ENCODE data around the gene RBL2. TPM values are rescaled to one million over a fixed set of nuclear protein-coding genes. Genes with fewer than 3 reads are reported as not detected.

The RBL2 gene
- total RNA-seq, 1 experiment from 2014 or later = 14.2 TPM

DNA sequence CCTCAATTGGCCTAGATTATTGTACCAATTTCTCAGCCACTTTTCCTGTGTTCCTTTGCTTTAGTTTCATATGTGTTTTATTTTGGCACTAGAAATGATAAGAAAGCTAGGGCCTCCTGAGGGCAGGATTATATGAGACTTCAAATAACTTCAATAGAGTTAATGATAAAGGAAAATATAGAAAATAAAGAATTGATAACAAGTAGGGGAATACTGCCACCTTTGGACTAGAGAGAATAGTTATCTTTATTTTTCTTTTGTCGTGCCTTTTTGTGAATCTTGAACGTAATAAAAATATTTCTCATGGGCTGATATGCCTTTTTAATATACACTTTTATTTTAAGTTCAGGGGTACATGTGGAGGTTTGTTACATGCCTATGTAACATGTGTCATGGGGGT lies 29.3 kb upstream of the RBL2 start:
- ChIA-PET POLR2A (ENCODE audit: unreplicated experiment) (no interaction called here), CTCF (no interaction called here)
- Histone ChIP-seq H3K36me3 (ENCODE audit: low read depth, low read length) (no peaks in the 10 kb centered on the region), H3K9me3 (ENCODE audit: low read length) (no peaks in the 10 kb centered on the region), H3F3A (ENCODE audit: low read length, unreplicated experiment) (no peaks in the 10 kb centered on the region), H3K4me2 (ENCODE audit: low read length) (no peak overlapping the region), H2AFZ (ENCODE audit: low read length) (no peak overlapping the region), H3K9me2 (replicated peaks; ENCODE audit: low read length) (no peaks in the 10 kb centered on the region), H4K20me1 (ENCODE audit: low read length) (no peaks in the 10 kb centered on the region), H3K27ac (ENCODE audit: low read length) (no peak overlapping the region), H3K79me2 (ENCODE audit: low read length) (no peaks in the 10 kb centered on the region), H3K4me1 (ENCODE audit: insufficient read depth, low read length) (no peaks in the 10 kb centered on the region), H3K9ac (ENCODE audit: low read length) (no peak overlapping the region), H3K27me3 (ENCODE audit: low read length) (no peaks in the 10 kb centered on the region), H3K4me3 (ENCODE audit: low read length) (no peak overlapping the region)
- peak; percentile 10 for DNase-seq
- BruUV-seq (replicated peaks) = no TSS peak
- no peak for TF ChIP-seq EZH2 (IDR thresholded peaks at IDR 0.05; ENCODE audit: low read length, unreplicated experiment)
- TF ChIP-seq, protein P1, sequence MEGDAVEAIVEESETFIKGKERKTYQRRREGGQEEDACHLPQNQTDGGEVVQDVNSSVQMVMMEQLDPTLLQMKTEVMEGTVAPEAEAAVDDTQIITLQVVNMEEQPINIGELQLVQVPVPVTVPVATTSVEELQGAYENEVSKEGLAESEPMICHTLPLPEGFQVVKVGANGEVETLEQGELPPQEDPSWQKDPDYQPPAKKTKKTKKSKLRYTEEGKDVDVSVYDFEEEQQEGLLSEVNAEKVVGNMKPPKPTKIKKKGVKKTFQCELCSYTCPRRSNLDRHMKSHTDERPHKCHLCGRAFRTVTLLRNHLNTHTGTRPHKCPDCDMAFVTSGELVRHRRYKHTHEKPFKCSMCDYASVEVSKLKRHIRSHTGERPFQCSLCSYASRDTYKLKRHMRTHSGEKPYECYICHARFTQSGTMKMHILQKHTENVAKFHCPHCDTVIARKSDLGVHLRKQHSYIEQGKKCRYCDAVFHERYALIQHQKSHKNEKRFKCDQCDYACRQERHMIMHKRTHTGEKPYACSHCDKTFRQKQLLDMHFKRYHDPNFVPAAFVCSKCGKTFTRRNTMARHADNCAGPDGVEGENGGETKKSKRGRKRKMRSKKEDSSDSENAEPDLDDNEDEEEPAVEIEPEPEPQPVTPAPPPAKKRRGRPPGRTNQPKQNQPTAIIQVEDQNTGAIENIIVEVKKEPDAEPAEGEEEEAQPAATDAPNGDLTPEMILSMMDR (conservative IDR thresholded peaks at IDR 0.05; ENCODE audit: low read depth, low read length) = peak; percentile 48; the same call in 1 of the 2 replicates
- TF ChIP-seq EZH2phosphoT487 (IDR thresholded peaks at IDR 0.05; ENCODE audit: borderline replicate concordance, low read length) = no peak
- intact Hi-C loops (cut with micrococcal nuclease) = no loop called here
- ATAC-seq = no peak

DNA sequence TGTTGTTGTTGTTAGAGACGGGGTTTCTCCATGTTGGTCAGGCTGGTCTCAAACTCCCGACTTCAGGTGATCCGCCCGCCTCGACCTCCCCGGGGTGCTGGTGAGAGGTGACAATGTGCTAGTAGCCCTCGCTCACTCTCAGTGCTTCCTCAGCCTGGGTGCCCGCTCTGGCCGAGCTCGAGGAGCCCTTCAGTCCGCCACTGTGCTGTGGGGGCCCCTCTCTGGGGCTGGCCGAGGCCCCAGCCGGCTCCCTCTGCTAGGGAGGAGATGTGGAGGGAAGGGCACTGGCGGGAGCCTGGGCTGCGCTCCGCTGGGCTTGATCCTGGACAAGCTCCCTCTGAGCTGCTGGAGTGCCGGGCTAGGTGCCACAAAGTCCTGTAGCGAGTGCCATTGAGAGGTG lies 21.7 kb upstream of the RBL2 start:
- Histone ChIP-seq H4K20me1 (ENCODE audit: low read length) (no peaks in the 10 kb centered on the region), H3K27ac (ENCODE audit: low read length) (no peak overlapping the region), H3K4me1 (ENCODE audit: insufficient read depth, low read length) (peaks cover 13% of the 10 kb centered on the region), H3K9ac (ENCODE audit: low read length) (no peak overlapping the region), H3F3A (ENCODE audit: low read length, unreplicated experiment) (no peaks in the 10 kb centered on the region), H3K27me3 (ENCODE audit: low read length) (no peaks in the 10 kb centered on the region), H3K79me2 (ENCODE audit: low read length) (no peaks in the 10 kb centered on the region), H3K9me3 (ENCODE audit: low read length) (no peaks in the 10 kb centered on the region), H3K4me2 (ENCODE audit: low read length) (no peak overlapping the region), H3K4me3 (ENCODE audit: low read length) (no peak overlapping the region), H3K36me3 (ENCODE audit: low read depth, low read length) (no peaks in the 10 kb centered on the region), H3K9me2 (replicated peaks; ENCODE audit: low read length) (no peaks in the 10 kb centered on the region), H2AFZ (ENCODE audit: low read length) (no peak overlapping the region)
- intact Hi-C loops (cut with micrococcal nuclease) = no loop called here
- ChIA-PET POLR2A (ENCODE audit: unreplicated experiment) (no interaction called here), CTCF (no interaction called here)
- ATAC-seq (no peak), DNase-seq (no peak)
- BruUV-seq (replicated peaks) = no TSS peak
- TF ChIP-seq, protein P1 (conservative IDR thresholded peaks at IDR 0.05; ENCODE audit: low read depth, low read length) = no peak
- no peak for TF ChIP-seq EZH2phosphoT487 (IDR thresholded peaks at IDR 0.05; ENCODE audit: borderline replicate concordance, low read length)
- no peak for TF ChIP-seq EZH2 (IDR thresholded peaks at IDR 0.05; ENCODE audit: low read length, unreplicated experiment)

GRCh38 chr16:53413864-53414263 lies 20.4 kb upstream of the RBL2 start:
- intact Hi-C loops (cut with micrococcal nuclease) = no loop called here
- no peak overlapping the region for H3K4me2 ChIP-seq (ENCODE audit: low read length)
- H2AFZ ChIP-seq (ENCODE audit: low read length) = no peak overlapping the region
- no peaks in the 10 kb centered on the region for H3F3A ChIP-seq (ENCODE audit: low read length, unreplicated experiment)
- no peaks in the 10 kb centered on the region for H3K9me3 ChIP-seq (ENCODE audit: low read length)
- no peak overlapping the region for H3K9ac ChIP-seq (ENCODE audit: low read length)
- peaks cover 13% of the 10 kb centered on the region for H3K4me1 ChIP-seq (ENCODE audit: insufficient read depth, low read length)
- no peak overlapping the region for H3K27ac ChIP-seq (ENCODE audit: low read length)
- no peaks in the 10 kb centered on the region for H3K36me3 ChIP-seq (ENCODE audit: low read depth, low read length)
- no peaks in the 10 kb centered on the region for H3K27me3 ChIP-seq (ENCODE audit: low read length)
- no peaks in the 10 kb centered on the region for H3K9me2 ChIP-seq (replicated peaks; ENCODE audit: low read length)
- H4K20me1 ChIP-seq (ENCODE audit: low read length) = no peaks in the 10 kb centered on the region
- ATAC-seq = no peak
- TF ChIP-seq EZH2 (IDR thresholded peaks at IDR 0.05; ENCODE audit: low read length, unreplicated experiment) = no peak
- TF ChIP-seq, protein P1 (conservative IDR thresholded peaks at IDR 0.05; ENCODE audit: low read depth, low read length) = no peak
- ChIA-PET CTCF (no interaction called here), POLR2A (ENCODE audit: unreplicated experiment) (no interaction called here)
- no peak for DNase-seq
- no TSS peak for BruUV-seq (replicated peaks)
- H3K79me2 ChIP-seq (ENCODE audit: low read length) = no peaks in the 10 kb centered on the region
- H3K4me3 ChIP-seq (ENCODE audit: low read length) = no peak overlapping the region
